NCI-H128 (cell line): ENCODE measurements around the gene EZR.

ENCODE experiments used
- DNase-seq: peaks from one replicate; lab custom pipeline; 2025; ENCODE audit not compliant: unreplicated experiment; lab: John Stamatoyannopoulos, UW

The EZR gene

DNA sequence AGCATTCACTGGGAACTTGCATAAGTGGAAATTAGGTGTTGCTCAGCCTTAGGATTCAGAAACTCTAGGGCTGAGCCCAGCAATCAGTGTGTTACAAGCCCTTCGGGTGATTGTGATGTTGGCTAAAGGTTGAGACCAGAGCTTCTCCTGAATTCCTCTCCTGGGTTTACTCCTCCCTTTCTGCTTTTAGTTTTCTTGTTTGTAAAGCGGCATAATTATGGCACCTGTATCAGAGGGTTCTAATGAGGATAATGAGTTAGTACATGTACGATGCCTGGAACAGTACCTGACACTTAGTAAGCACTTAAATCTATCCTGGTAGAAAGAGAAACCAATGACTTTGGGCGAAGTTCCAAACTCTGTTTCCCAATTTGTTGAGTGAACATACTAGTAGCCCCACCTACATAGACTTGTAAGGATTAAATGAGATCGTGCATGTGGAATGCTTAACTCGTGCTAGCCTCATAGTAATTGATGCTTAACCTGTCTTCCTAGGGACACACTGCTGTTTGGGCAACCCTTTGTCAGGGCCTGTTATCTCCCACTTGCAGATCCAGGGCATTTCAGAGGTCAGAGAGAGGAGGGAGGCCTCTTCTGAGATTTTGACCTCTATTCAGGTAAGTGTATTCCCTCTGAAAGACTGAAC is 932 bp upstream of the EZR start:
- DNase-seq: no peak

DNA sequence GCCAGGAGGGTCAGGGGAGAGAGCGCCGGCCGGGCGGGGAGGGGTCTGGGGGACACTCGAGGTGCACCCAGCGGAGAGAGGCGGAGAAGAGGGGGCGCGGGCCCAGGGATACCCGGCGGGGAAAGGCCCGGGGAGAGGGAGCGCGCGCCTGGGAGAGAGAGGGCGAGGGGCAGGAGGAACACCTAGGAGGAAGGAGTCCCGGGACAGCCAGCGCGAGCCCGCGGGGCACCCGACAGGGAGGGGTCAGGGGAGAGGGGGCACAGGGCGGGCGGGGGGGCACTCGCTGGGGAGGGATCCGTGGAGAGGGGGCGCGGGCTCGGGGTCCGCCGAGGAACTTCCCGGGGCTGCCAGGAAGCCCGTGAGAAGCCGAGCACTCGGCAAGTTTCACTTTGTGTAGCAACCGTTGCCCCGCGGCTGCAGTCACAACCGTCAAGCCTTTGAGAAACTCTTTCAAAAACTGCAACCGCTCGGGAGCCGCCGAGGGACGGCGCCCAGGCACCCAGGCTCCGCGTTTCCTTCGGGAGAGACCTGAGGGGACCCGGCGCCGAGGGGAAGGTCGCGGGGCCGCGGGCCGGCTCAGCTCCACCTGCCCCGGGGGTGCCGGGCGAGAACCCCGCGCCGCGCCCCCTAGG is 471 bp downstream of the EZR start:
- DNase-seq: no peak

DNA sequence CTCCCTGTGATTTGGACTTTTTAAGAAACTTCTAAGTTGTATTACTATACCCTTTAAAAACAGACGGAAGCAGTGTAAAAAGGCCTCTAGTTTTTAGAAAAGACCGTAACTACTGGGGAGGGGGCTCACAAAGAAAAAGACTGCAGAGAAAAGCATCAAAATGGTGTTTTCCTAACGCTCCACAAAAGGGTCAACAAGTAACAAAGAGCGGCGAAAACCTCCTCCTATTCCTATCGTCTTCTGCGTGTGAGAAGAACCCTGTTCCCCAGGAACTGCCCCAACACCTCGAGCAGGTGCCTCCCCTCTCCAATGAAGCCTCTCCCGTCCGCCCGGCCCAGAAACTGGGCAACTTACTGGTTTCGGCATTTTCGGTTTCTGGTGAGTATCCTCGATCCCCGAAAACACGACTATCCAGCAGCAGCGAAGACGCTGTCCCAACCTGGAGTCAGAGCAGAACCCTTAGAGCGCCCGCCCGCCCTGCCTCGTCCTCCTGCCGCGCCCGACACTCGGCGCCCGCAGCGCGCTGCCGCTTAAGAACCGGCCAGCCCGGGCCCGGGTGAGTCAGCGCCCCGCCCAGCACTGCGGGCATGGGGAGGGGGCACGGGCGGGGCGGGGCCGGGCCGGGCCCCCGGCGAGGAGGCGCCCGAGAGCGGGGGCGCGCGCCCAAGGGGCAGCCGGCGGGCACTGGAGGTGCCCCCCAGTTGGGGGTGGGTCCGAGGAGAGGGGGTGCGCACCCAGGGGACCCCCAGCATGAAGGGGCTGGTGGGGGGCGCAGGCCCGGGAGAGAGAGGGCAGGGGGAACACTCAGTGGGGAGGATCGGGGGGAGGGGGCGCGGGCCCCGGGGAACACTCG is 1.2 kb downstream of the EZR start:
- DNase-seq: peak; percentile 53

DNA sequence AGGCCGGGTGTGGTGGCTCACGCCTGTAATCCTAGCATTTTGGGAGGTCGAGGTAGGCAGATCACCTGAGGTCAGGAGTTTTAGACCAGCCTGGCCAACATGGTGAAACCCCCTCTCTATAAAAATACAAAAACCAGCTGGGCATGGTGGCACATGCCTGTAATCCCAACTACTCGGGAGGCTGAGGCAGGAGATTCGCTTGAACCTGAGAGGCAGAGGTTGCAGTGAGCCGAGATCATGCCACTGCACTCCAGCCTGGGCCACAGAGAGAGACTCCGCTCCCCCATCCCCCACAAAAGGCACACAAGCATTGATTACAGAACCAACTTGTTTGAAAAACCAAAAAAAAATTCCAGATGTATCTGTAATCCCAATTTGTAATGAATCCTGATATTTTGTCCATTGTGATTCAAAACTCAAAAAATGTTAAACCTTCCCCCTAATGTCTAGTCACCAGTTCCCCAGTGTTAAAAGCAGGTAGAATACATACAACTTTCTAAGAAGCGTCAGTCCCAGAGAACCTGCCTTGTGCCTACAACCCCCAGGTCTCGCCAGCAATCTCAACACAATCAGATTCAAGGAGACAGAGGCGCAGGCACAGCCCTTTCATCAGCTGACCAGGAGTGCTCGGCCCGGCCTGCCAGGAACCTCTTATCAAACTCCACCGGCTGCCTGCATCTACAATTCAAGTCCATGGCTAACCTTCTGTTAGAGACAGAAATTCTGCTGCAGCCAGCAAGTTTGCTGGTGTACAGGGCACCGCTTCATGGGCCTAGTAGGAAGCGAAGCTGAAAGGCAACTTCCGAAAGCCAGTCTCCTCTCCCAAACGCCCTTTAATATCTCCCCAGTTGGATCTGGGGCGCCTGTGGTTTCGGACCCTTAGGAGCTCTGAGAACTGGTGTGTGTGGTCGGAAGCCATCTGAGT is 2.1 kb downstream of the EZR start:
- DNase-seq: peak; percentile 27

DNA sequence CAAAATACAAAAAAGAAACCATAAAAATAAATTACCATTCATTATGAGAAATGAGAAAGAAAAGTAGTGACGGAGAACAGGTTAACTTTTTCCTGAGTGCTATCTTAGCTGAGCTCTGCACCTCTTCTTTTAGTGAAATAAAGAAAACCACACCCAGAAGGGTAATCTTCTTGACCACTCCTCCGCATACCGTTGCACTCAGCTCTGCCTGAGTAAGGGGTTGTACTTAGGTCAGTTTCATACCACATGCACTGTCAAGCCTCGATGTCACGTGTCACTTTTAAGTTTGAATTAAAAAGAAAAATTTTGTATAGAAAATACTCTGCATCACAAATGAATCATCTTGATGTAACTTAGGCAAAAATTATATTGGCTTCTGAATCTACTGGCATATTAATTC is 2.8 kb downstream of the EZR start:
- DNase-seq: no peak

DNA sequence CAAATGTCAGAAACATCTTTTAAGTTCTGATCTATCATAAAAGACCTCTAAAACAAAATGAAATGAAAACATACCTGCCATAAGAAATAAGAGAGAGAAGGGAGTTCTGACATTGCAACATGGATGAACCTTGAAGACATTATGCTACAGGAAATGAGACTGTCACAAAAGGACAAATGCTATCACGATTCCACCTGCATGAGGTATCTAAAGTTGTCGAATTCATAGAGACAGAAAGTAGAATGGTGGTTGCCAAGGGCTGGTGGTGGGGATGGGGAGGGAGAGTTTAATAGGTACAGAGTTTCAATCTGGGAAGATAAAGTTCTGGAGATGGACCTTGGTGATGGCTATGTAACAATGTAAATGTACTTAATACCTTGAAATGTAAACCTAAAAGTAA is 3.3 kb downstream of the EZR start:
- no peak for DNase-seq

DNA sequence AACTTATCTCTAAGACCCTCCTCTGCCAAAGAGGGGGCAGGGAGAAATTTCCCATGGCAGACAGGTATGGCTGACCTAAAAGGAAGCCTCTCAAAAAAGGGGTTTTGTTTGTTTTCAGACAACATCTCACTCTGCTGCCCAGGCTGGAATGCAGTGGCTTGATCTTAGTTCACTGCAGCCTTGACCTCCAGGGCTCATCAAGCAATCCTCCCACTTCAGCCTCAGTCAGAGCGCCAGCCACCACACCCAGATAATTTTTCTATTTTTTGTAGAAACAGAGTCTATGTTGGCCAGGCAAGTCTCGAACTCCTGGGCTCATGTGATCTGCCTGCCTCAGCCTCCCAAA is 3.8 kb downstream of the EZR start:
- DNase-seq: no peak

DNA sequence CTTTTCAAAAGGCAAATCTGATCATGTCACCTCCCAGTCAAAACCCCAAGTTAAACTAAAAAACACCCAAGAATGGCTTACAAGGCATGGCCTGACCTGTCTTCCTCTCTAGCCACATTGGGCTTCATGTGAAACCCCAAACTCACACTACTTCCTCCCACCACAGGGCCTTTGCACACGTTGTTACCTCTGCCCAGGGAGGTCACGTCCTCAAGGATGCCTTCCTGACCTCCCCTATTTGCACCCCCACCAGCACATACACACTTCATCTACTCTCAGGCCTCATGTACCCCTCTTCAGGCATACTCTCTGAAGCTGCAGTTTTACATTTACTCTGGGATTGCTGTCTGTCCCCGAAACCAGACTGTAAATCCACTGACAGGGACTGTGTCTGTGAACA is 6.1 kb downstream of the EZR start:
- no peak for DNase-seq

DNA sequence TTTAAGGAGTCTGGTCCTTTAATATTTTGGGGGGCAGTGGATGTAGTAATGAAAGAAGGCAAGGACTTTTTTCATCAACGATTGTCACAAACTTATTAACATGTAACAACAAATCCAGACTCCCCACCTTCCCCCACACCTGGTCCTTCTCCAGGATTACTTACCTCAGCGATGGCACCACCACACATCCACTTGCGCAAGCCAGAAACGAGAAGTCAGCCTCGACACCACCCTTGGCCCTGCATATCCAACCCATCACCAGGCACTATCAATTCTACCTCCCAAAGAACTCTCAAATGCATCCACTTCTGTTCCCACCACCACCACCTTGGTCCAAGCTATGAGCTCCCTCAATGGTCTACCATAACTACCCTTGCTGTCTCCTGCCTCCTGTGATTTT is 6.6 kb downstream of the EZR start:
- no peak for DNase-seq

DNA sequence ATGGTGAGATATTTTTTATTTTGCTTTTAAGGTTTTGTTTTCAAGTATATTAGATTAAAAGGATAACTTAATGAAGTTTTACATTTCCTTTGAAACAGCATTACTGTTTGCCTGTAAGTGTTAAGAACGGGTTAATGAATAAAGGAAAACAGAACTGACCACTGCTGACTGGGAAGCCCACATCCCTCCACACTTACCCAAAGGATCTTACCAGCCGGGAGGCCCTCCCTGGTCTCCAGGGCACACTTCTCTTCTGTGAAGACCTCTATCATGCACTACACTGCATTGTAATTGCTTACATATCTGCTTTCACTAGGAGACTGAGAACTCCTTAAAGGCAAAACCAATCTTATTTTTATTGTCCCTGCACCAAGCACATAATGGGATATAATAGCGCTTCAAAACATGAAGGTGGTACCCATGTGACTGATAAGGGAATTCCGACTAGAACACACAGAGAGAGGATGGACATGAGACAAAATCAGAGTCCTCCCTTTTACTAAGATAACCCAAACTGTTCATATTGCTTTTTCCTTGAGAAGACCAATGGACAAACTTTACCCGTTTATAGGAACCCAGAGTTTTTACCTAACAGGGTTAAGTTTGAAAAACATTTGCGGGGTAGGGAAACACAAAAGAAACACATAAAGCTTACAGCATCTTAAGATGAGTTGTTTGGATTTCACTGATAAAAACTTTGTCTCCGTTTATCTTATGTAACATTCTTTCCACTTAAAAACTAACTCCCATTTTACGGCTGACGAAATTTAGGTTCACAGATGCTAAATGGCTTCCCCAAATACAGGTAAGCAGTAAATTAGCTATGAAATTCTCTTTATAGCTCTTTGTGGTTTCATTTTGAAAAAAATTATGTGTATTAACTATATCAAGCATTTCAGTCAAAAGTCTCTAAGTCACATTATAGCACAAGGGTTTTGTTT is 8.7 kb downstream of the EZR start:
- no peak for DNase-seq

DNA sequence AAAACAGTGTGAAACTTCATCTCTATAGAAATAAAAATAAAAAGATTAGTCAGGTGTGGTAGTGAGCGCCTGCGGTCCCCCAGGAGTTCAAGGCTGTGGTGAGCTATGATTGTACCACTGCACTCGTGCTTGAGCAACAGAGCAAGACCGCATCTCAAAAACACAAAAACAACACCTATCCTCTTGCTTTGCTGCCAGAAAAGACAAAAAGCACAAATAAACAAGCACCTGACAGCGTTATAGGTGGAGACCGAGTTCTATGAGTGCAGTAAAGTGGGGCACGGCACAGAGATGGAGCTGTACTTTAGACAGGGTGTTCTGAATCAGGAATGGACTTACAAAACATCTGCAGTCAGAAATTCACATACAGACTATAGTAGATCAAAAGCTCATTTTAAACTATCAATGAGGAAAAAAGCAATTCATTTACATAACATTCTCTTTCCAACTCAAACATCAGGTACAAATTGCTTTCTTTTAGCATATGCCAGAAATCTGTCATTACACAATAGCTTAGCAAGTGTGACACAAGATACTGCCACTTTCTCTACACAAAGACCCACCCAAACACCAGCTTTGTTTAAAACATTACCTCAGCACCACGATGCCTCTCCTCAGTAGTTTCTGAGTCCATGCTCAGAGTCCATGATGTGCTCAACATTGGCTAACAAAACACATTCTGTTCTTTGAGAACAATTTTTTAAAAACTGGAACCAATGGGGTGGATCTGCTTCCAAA is 10.1 kb downstream of the EZR start:
- no peak for DNase-seq

DNA sequence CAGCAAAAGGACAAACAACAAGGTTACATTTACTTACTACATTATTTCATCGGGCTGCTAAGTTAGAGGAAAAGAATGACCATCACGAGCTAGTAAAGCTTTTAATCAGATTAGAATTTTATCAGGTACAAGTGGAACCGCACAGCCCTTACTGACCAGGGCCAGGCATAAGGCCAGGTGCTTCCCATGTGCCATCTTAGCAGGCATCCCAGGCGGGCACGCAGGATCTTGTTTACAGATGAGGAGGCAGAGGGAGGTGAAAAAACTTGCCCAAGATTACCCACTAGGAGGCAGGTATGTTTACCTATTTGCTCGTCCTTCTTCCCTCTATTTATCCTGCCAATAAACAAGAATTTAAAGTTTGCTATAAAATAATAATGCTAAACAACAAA is 10.7 kb downstream of the EZR start:
- DNase-seq: no peak

DNA sequence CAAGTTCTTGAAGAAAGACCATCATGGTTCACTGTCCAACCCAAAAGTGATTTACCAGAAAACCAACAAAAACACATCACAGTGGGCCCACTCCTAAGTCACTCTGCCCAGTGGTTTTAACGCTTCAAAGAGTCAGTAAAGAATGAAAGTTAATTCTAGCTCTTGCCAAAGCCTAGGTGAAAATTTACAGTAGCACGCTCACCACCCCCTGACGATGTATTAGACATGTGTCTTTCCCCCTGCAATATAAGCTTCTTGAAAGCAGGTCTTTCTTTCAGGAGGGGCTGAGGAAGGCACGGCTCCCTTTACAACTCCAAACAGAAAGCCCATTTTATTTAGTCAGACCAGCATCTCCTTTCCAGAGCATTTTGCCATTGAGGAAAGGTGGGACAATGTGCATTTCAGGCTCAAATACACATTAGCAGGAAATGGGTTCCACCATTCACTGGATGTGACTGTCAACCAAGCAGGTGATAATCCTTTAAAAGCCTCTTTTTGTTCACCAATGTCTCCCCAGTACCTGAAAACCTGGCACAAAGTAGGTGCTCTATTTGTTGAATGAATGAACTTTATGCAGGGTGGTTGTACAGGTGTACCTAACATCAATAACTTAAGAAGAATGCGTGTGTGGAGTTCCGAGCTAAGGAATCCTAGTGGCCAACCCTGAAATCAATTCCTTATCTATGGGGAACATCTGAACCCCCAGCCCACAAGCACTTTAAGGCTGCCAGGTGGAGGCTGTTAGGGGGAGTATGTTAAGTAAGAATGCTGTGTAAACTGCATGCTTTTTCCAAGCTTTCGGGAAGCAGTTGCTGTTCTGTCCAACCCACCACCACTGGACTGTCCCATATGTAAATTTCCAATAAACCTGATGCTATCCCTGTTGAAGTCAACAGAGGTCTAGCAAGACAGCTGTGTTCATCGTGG is 11.4 kb downstream of the EZR start:
- DNase-seq: no peak

DNA sequence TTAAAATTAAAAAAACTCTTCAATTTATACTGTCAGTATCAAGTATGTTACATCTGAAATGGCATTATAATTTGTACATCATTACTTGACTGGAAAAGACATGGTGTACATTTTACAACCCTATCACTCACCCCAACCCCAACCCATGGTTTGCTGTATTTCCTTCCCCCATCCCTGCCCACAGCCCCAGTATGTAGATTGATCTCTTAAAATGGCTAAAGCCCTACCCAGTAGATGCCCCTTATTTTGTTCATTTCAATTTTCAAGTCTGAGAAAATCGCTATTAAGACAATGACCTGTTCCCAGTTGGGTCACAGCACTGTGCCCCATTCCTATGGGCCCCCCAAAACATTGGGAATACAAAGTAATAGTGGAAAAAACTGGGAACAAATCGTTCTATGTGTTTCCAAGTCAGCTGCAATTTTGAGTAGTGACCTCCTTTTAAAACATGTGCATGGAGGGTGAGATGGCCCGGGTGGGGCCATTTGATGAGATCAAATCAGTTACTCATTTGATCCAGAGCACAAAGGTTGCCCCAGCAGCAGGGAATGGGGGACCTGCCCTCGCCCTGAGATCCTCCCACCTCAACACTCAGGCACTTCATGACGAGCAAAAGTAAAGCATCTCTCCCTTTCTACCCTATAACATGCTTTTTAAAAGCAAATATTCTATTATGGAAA is 13.3 kb downstream of the EZR start:
- no peak for DNase-seq

DNA sequence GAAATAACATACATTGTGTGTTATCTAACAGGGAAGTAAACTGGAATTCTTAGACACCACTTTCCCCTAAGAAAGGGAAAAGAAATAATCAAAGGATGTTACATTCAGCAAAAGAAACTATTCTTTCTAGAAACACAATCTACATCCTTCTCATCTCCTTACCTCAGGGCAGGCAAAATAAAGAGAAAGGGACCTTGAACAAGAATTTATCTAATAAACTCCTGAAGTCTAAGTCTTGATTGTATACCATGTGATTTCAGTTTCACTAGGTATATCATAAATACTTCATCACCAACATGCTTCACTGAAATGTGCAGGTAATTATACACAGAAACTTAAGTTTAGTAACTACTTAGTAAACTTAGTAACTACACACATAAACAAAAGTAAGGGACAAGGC is 15.0 kb downstream of the EZR start:
- DNase-seq: no peak

DNA sequence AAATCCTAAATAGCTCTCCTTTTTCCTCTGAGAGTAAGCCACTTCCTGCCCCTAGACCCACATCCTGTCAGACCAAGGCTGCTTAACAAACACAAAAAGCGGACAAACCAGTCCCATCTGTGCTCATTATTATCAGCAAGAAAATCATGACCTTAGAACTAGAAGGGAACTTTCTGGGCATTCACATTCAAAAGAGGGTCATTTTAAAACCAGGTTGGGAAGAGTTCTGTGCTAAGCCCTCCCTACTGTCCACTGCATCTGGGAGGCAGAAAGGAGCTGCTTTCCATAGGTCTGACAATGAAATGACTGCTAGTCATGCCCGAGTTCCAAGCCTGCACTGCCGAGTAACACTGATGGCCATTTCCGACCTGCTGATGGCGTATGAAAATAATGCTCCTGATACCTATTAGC is 15.4 kb downstream of the EZR start:
- DNase-seq: no peak

DNA sequence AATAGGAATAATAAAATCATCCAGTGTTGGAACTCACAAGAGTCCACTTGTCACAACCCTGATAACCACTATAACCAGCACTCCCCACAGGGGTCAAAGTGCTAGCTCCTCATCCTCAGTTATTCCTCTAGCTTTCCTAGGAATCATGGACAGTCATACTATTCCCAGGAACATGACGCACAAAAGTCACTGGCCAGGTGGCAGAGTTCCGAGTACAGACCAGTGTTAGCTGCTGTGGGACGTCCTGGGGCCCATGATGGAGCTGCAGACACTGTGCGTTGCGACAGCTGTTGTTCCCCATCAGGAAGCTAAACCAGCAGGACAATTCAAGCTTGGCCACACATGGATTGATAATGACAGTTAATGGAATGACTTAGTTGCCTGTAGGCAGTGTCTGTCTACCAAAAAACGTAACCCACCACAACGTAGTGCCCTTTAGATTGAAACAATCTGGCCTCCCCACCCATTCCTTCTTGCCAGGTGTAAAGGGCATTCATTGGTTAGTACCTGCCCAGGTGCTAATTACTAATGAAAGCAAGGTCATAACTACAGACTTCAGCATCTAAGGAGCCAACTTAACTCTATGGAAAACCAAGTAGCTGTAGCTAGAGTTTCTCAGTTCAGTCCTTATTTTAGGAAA is 17.4 kb downstream of the EZR start:
- DNase-seq: no peak
